Parathyroid adenoma (tissue), 2 donors: ENCODE measurements around the gene ADGRV1.
"Not testable (repeated sequence)": the region's sequence is repeated elsewhere in the genome, so short reads cannot be mapped to it uniquely, and the experiment has no call there.

Experiments used
- H2AFZ ChIP-seq: fragments of 300-600 bp; sonication (generic); one replicate; pipeline ENCODE4 v1.7.0; 2017; ENCODE audit warnings: antibody characterized with exemption, mild to moderate bottlenecking
- H3K27ac ChIP-seq: fragments of 300-600 bp; sonication (generic); one replicate; pipeline ENCODE4 v1.7.0; 2017
- H3K27me3 ChIP-seq: fragments of 300-600 bp; sonication (generic); one replicate; pipeline ENCODE4 v1.7.0; 2017; ENCODE audit warnings: low read length; ENCODE audit not compliant: control insufficient read depth, insufficient read depth
- H3K36me3 ChIP-seq: fragments of 300-600 bp; sonication (generic); one replicate; pipeline ENCODE4 v1.7.0; 2017; ENCODE audit warnings: low read length; ENCODE audit not compliant: control insufficient read depth, insufficient read depth
- H3K4me1 ChIP-seq: fragments of 300-600 bp; sonication (generic); one replicate; pipeline ENCODE4 v1.7.0; 2017; ENCODE audit warnings: control low read depth
- H3K4me2 ChIP-seq: fragments of 300-600 bp; sonication (generic); one replicate; pipeline ENCODE4 v1.7.0; 2017; ENCODE audit warnings: low read length
- H3K4me3 ChIP-seq: fragments of 300-600 bp; sonication (generic); one replicate; pipeline ENCODE4 v1.7.0; 2017; ENCODE audit warnings: low read depth, low read length
- H3K79me2 ChIP-seq: fragments of 300-600 bp; sonication (generic); one replicate; pipeline ENCODE4 v1.7.0; 2017; ENCODE audit warnings: control low read depth
- H3K9ac ChIP-seq: fragments of 300-600 bp; sonication (generic); one replicate; pipeline ENCODE4 v1.7.0; 2017; ENCODE audit warnings: mild to moderate bottlenecking
- H3K9me3 ChIP-seq: fragments of 300-600 bp; sonication (generic); one replicate; pipeline ENCODE4 v1.7.0; 2017; ENCODE audit warnings: low read length; ENCODE audit not compliant: control insufficient read depth
- TF ChIP-seq, protein P1 (sequence below): fragments of 300-600 bp; sonication (generic); IDR thresholded peaks from one replicate; pipeline ENCODE4 v1.7.0; 2017; ENCODE audit warnings: antibody characterized with exemption, mild to moderate bottlenecking
- donor health status: primary hyperparathyroidism.

The ADGRV1 gene

GRCh38 chr5:90965110-90965685 lies 406.6 kb downstream of the ADGRV1 start:
- Histone ChIP-seq H3K9ac (no peak overlapping the region), H3K27ac (no peak overlapping the region), H3K4me1 (no peaks in the 10 kb centered on the region), H2AFZ (no peak overlapping the region), H3K36me3 (no peaks in the 10 kb centered on the region), H3K27me3 (no peaks in the 10 kb centered on the region), H3K4me2 (no peak overlapping the region), H3K4me3 (no peak overlapping the region), H3K79me2 (no peaks in the 10 kb centered on the region), H3K9me3 (no peaks in the 10 kb centered on the region)
- TF ChIP-seq, protein P1, sequence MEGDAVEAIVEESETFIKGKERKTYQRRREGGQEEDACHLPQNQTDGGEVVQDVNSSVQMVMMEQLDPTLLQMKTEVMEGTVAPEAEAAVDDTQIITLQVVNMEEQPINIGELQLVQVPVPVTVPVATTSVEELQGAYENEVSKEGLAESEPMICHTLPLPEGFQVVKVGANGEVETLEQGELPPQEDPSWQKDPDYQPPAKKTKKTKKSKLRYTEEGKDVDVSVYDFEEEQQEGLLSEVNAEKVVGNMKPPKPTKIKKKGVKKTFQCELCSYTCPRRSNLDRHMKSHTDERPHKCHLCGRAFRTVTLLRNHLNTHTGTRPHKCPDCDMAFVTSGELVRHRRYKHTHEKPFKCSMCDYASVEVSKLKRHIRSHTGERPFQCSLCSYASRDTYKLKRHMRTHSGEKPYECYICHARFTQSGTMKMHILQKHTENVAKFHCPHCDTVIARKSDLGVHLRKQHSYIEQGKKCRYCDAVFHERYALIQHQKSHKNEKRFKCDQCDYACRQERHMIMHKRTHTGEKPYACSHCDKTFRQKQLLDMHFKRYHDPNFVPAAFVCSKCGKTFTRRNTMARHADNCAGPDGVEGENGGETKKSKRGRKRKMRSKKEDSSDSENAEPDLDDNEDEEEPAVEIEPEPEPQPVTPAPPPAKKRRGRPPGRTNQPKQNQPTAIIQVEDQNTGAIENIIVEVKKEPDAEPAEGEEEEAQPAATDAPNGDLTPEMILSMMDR: no peak

DNA sequence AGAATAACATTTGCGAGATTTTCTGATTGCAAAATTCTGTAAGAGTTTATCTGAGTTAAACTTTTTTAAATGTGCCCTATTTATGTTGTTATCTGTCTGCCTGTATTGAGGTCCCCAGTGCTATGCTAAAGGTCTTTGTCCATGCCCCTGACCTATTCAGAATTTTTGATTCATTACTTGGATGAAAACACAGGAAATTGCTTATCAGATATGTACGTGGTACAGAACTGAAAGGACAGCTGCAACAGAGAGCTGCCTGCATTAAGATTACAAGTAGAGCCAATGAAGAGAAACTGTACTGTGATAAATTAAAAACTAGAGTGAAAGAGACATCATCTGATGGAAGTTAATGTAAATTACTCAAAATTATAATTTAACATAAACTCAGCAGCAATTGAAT lies 408.8 kb downstream of the ADGRV1 start:
- TF ChIP-seq, protein P1: no peak
- Histone ChIP-seq H3K4me1 (no peaks in the 10 kb centered on the region), H2AFZ (no peak overlapping the region), H3K4me3 (no peak overlapping the region), H3K9ac (no peak overlapping the region), H3K9me3 (no peaks in the 10 kb centered on the region), H3K79me2 (no peaks in the 10 kb centered on the region), H3K4me2 (no peak overlapping the region), H3K27ac (no peak overlapping the region), H3K36me3 (no peaks in the 10 kb centered on the region), H3K27me3 (no peaks in the 10 kb centered on the region)

- no peaks in the 10 kb centered on the region for H3K79me2 ChIP-seq
- no peak overlapping the region for H3K9ac ChIP-seq
- no peaks in the 10 kb centered on the region for H3K9me3 ChIP-seq
- TF ChIP-seq, protein P1: no peak
- H2AFZ ChIP-seq: no peak overlapping the region
- H3K27ac ChIP-seq: no peak overlapping the region
- no peaks in the 10 kb centered on the region for H3K36me3 ChIP-seq
- H3K4me3 ChIP-seq: no peak overlapping the region
- no peaks in the 10 kb centered on the region for H3K27me3 ChIP-seq
- H3K4me2 ChIP-seq: no peak overlapping the region
- H3K4me1 ChIP-seq: no peaks in the 10 kb centered on the region
These were observed 409.3 kb downstream of the ADGRV1 start for GRCh38 chr5:90967851-90968250.

DNA sequence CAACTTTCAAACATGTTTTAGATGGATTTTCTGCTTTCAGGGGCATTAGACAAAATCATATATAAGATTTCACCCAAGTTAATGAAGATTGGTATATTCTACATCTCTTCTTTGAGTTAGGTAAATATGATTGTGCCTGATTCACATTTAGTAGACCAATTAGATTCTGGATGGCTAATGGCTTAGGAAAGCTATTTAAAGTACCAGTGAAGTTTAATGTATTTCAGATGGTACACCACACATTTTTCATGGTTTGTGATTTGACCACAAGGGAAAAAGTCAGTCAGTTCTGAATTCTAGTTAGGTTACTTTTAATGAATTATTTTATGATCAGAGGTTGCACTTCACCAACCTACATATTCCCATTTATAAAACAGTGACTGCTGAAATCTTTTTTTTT lies 409.7 kb downstream of the ADGRV1 start:
- Histone ChIP-seq H3K36me3 (no peaks in the 10 kb centered on the region), H3K9me3 (no peaks in the 10 kb centered on the region), H3K9ac (no peak overlapping the region), H3K27me3 (no peaks in the 10 kb centered on the region), H3K27ac (no peak overlapping the region), H3K4me2 (no peak overlapping the region), H3K4me1 (no peaks in the 10 kb centered on the region), H3K4me3 (no peak overlapping the region), H3K79me2 (no peaks in the 10 kb centered on the region), H2AFZ (no peak overlapping the region)
- TF ChIP-seq, protein P1: no peak

GRCh38 chr5:90969945-90970344 lies 411.3 kb downstream of the ADGRV1 start:
- H3K4me3 ChIP-seq, H3K4me2 ChIP-seq, H3K9me3 ChIP-seq, H3K36me3 ChIP-seq, H3K4me1 ChIP-seq, H3K27ac ChIP-seq, H3K79me2 ChIP-seq, H3K9ac ChIP-seq, H2AFZ ChIP-seq, H3K27me3 ChIP-seq: not testable (repeated sequence)
